Liver (tissue), 9 donors: ENCODE data around the gene ZFP69B. TPM values are rescaled to one million over a fixed set of nuclear protein-coding genes. Genes with fewer than 3 reads are reported as not detected.

Experiments used
- DNase-seq: peaks from one replicate; pipeline ENCODE4 v3.0.0-alpha.2; 2017; ENCODE audit warnings: low spot score
- H3K27ac ChIP-seq, 2 donors: one replicate each; pipeline ENCODE4 v1.7.0; 2013; ENCODE audit warnings: inconsistent platforms in 2 of 2, low read length in 2 of 2, control low read depth in 1 of 2, low read depth in 1 of 2, mild to moderate bottlenecking in 1 of 2
- H3K27me3 ChIP-seq, 4 donors: one replicate each; pipeline versions ENCODE4 v1.6.1 to v1.7.0; 2013; ENCODE audit warnings: low read length in 3 of 4, inconsistent platforms in 1 of 4, mild to moderate bottlenecking in 1 of 4, moderate library complexity in 1 of 4; ENCODE audit not compliant: control insufficient read depth in 4 of 4, insufficient read depth in 4 of 4
- H3K36me3 ChIP-seq, 4 donors: one replicate each; pipeline versions ENCODE4 v1.6.1 to v1.7.0; 2013; ENCODE audit warnings: low read length in 3 of 4, mild to moderate bottlenecking in 3 of 4, low read depth in 1 of 4, moderate library complexity in 1 of 4; ENCODE audit not compliant: control insufficient read depth in 4 of 4, insufficient read depth in 3 of 4
- H3K4me1 ChIP-seq, 4 donors: one replicate each; pipeline versions ENCODE4 v1.6.1 to v1.7.0; 2013; ENCODE audit warnings: low read length in 3 of 4, mild to moderate bottlenecking in 3 of 4, moderate library complexity in 1 of 4; ENCODE audit not compliant: control insufficient read depth in 4 of 4, insufficient read depth in 4 of 4
- H3K4me3 ChIP-seq, 3 donors: one replicate each; pipeline versions ENCODE4 v1.6.1 to v1.7.0; 2013; ENCODE audit warnings: low read length in 3 of 3, control low read depth in 1 of 3, low read depth in 1 of 3, mild to moderate bottlenecking in 1 of 3
- H3K9ac ChIP-seq, 2 donors: one replicate each; pipeline ENCODE4 v1.7.0; 2013; ENCODE audit warnings: low read length in 2 of 2, mild to moderate bottlenecking in 2 of 2, moderate library complexity in 2 of 2, control low read depth in 1 of 2, low read depth in 1 of 2
- H3K9me3 ChIP-seq, 4 donors: one replicate each; pipeline versions ENCODE4 v1.6.1 to v1.7.0; 2013; ENCODE audit warnings: low read length in 3 of 4; ENCODE audit not compliant: control insufficient read depth in 4 of 4
- ATF3 ChIP-seq: IDR thresholded peaks from 2 replicates; pipeline ENCODE4 v1.6.1; 2016; ENCODE audit warnings: antibody characterized with exemption
- CTCF ChIP-seq: fragments of 150-350 bp; IDR thresholded peaks from 2 replicates; pipeline ENCODE4 v1.5.1; 2017; ENCODE audit warnings: improper control_type of control experiment, low read depth, low read length; ENCODE audit not compliant: missing input control
- EGR1 ChIP-seq, 2 donors: IDR thresholded peaks; 2 replicates each; pipeline ENCODE4 v1.6.1; 2016 to 2018; ENCODE audit warnings: antibody characterized with exemption in 2 of 2, low read depth in 2 of 2
- FOXA1 ChIP-seq: IDR thresholded peaks from 2 replicates; pipeline ENCODE4 v1.6.1; 2016; ENCODE audit warnings: antibody characterized with exemption
- FOXA2 ChIP-seq: IDR thresholded peaks from 2 replicates; pipeline ENCODE4 v1.6.1; 2016; ENCODE audit warnings: antibody characterized with exemption
- GABPA ChIP-seq, 2 donors: IDR thresholded peaks in 1 of 2; conservative IDR thresholded peaks in 1 of 2; 2 replicates each; pipeline ENCODE4 v1.6.1; 2016; ENCODE audit warnings: antibody characterized with exemption in 2 of 2, mild to moderate bottlenecking in 1 of 2, moderate library complexity in 1 of 2
- HNF4A ChIP-seq, 2 donors: conservative IDR thresholded peaks; 2 replicates each; pipeline ENCODE4 v1.6.1; 2016; ENCODE audit warnings: antibody characterized with exemption in 2 of 2, mild to moderate bottlenecking in 2 of 2
- HNF4G ChIP-seq: IDR thresholded peaks from 2 replicates; pipeline ENCODE4 v1.6.1; 2016; ENCODE audit warnings: antibody characterized with exemption
- NR2F2 ChIP-seq: IDR thresholded peaks from 2 replicates; pipeline ENCODE4 v1.6.1; 2016; ENCODE audit warnings: antibody characterized with exemption
- RAD21 ChIP-seq, 2 donors: IDR thresholded peaks; 2 replicates each; pipeline ENCODE4 v1.6.1; 2016; ENCODE audit warnings: antibody characterized with exemption in 2 of 2, mild to moderate bottlenecking in 2 of 2
- SP1 ChIP-seq: IDR thresholded peaks from 2 replicates; pipeline ENCODE4 v1.6.1; 2018; ENCODE audit warnings: antibody characterized with exemption, mild to moderate bottlenecking
- TAF1 ChIP-seq: conservative IDR thresholded peaks from 2 replicates; pipeline ENCODE4 v1.6.1; 2016; ENCODE audit warnings: antibody characterized with exemption, mild to moderate bottlenecking
- YY1 ChIP-seq: IDR thresholded peaks from 2 replicates; pipeline ENCODE4 v1.6.1; 2016; ENCODE audit warnings: antibody characterized with exemption, mild to moderate bottlenecking
- WGBS: extraction: QIAGEN DNeasy Blood & Tissue Kit; methylation state at CpG from one replicate; pipeline ENCODE4 v1.1.7; 2013; 5-methylcytosine and 5-hydroxymethylcytosine counted together
- polyA plus RNA-seq, 2 donors: library from polyadenylated mRNA; stranded (reverse) in 1 of 2; unstranded in 1 of 2; fragments of 200-250 nt in 1 of 2; fragments of >200 nt in 1 of 2; fragmentation: Nextera tagmentation in 1 of 2; extraction: Ambion mirVana in 1 of 2; gene quantifications; one replicate each; pipeline versions ENCODE4 v1.2.1 to v1.2.3, GENCODE V29; 2013 to 2015
- total RNA-seq, 2 donors: library from RNA; depleted of rRNA; stranded (reverse); fragments of >200 nt; gene quantifications; one replicate each; pipeline ENCODE4 v1.2.3, GENCODE V29; 2014
- TF ChIP-seq, protein P1 (sequence below): IDR thresholded peaks from 2 replicates; pipeline ENCODE4 v1.6.1; 2016; ENCODE audit warnings: antibody characterized with exemption
- donor health status: healthy.
- donor health status: healthy.
- donor health status: healthy.
- donor health status: healthy.
- donor health status: healthy.

Gene ZFP69B
- total and polyA plus RNA-seq, 4 donors: 0.19 to 0.92 (median 0.62) TPM

DNA sequence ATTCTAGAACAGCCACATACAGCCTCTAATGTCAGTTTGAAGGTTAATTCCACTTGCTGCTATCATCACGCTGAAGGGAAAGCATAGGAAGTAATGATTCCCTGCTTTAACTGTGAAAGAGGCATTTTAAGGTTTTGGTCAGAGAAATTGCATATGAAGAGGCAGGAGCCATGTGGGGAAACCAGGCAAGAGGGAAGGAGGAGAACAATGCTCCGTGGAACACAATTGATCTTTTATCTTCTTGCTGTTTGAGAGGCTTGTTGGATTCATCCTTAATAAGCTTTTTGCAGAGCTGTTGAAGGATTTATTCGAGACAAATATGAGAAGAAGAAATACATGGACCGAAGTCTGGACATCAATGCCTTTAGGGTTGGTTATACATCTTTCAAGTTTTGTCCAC lies 40.8 kb upstream of the ZFP69B start:
- H3K4me3 ChIP-seq: no peak overlapping the region
- DNase-seq: no peak
- no peak overlapping the region for H3K27ac ChIP-seq
- no peak for TF ChIP-seq EGR1 (IDR thresholded peaks at IDR 0.05; ENCODE audit: low read depth in 2 of 2)
- TF ChIP-seq CTCF: no peak
- TF ChIP-seq HNF4G: no peak
- TF ChIP-seq YY1: no peak
- TF ChIP-seq, protein P1, sequence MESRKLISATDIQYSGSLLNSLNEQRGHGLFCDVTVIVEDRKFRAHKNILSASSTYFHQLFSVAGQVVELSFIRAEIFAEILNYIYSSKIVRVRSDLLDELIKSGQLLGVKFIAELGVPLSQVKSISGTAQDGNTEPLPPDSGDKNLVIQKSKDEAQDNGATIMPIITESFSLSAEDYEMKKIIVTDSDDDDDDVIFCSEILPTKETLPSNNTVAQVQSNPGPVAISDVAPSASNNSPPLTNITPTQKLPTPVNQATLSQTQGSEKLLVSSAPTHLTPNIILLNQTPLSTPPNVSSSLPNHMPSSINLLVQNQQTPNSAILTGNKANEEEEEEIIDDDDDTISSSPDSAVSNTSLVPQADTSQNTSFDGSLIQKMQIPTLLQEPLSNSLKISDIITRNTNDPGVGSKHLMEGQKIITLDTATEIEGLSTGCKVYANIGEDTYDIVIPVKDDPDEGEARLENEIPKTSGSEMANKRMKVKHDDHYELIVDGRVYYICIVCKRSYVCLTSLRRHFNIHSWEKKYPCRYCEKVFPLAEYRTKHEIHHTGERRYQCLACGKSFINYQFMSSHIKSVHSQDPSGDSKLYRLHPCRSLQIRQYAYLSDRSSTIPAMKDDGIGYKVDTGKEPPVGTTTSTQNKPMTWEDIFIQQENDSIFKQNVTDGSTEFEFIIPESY: no peak
- TF ChIP-seq TAF1: no peak
- no peak for TF ChIP-seq SP1
- TF ChIP-seq FOXA1: no peak
- no peaks in the 10 kb centered on the region for H3K27me3 ChIP-seq
- H3K36me3 ChIP-seq: peaks cover 5 to 38% (median 28%) of the 10 kb centered on the region in 4 donors
- H3K9ac ChIP-seq: no peak overlapping the region
- no peaks in the 10 kb centered on the region for H3K9me3 ChIP-seq
- 94% methylated on average over 4 of the region's 4 CpGs for WGBS
- H3K4me1 ChIP-seq: peaks cover 0 to 21% (median 13%) of the 10 kb centered on the region in 4 donors

GRCh38 chr1:40411294-40411693 lies 39.0 kb upstream of the ZFP69B start:
- peak in 1 of 2 donors; percentile 7 for TF ChIP-seq RAD21 (IDR thresholded peaks at IDR 0.05)
- no peak for TF ChIP-seq CTCF
- TF ChIP-seq GABPA (IDR thresholded peaks at IDR 0.05 in 1 of 2, conservative IDR thresholded peaks at IDR 0.05 in 1 of 2): no peak
- TF ChIP-seq NR2F2: peak; percentile 31
- TF ChIP-seq FOXA2: no peak
- TF ChIP-seq HNF4A (conservative IDR thresholded peaks at IDR 0.05): no peak
- no peak for TF ChIP-seq YY1
- no peak for DNase-seq
- Histone ChIP-seq H3K9ac (no peak overlapping the region), H3K27me3 (no peaks in the 10 kb centered on the region), H3K4me1 (peaks cover 0 to 19% (median 7%) of the 10 kb centered on the region in 4 donors), H3K4me3 (no peak overlapping the region), H3K9me3 (no peaks in the 10 kb centered on the region), H3K36me3 (peaks cover 5 to 53% (median 41%) of the 10 kb centered on the region in 4 donors), H3K27ac (no peak overlapping the region)
- 89% methylated on average over 5 of the region's 5 CpGs for WGBS

- no peak overlapping the region for H3K27ac ChIP-seq
- H3K9ac ChIP-seq: no peak overlapping the region
- no peak for DNase-seq
- TF ChIP-seq, protein P1: no peak
- TF ChIP-seq HNF4A (conservative IDR thresholded peaks at IDR 0.05) (no peak), ATF3 (no peak), NR2F2 (no peak), TAF1 (no peak), HNF4G (no peak)
- no peaks in the 10 kb centered on the region for H3K9me3 ChIP-seq
- WGBS: 89% methylated on average over 2 of the region's 2 CpGs
- H3K4me1 ChIP-seq: peaks cover 0 to 19% (median 7%) of the 10 kb centered on the region in 4 donors
- no peak overlapping the region for H3K4me3 ChIP-seq
- H3K27me3 ChIP-seq: no peaks in the 10 kb centered on the region
- peaks cover 10 to 58% (median 47%) of the 10 kb centered on the region in 4 donors for H3K36me3 ChIP-seq
These were observed 38.4 kb upstream of the ZFP69B start for GRCh38 chr1:40411843-40412242.
